Lung (tissue), 12 donors: ENCODE data around the gene IGFN1. TPM values are rescaled to one million over a fixed set of nuclear protein-coding genes. Genes with fewer than 3 reads are reported as not detected.

Experiments used
- ATAC-seq: fragments of 200-7000 bp; cut with Tn5 transposase; one replicate; pipeline ENCODE4 v1.9.1; 2020; ENCODE audit warnings: moderate number of reproducible peaks; ENCODE audit not compliant: insufficient read depth, low FRiP score
- DNase-seq, 3 donors: peaks; one replicate each; pipeline ENCODE4 v3.0.0-alpha.2; 2013 to 2017
- H3K27ac ChIP-seq, 2 donors: one replicate each; pipeline ENCODE4 v1.5.1; 2013; ENCODE audit warnings: mild to moderate bottlenecking in 2 of 2, moderate library complexity in 2 of 2, control low read depth in 1 of 2, inconsistent platforms in 1 of 2, low read depth in 1 of 2, low read length in 1 of 2
- H3K27me3 ChIP-seq, 3 donors: one replicate each; pipeline ENCODE4 v1.5.1; 2013; ENCODE audit warnings: low read length in 2 of 3; ENCODE audit not compliant: control insufficient read depth in 3 of 3, insufficient read depth in 3 of 3
- H3K36me3 ChIP-seq, 4 donors: one replicate each; pipeline ENCODE4 v1.5.1; 2013; ENCODE audit warnings: low read length in 4 of 4, mild to moderate bottlenecking in 1 of 4, moderate library complexity in 1 of 4; ENCODE audit not compliant: control insufficient read depth in 4 of 4, insufficient read depth in 4 of 4
- H3K4me1 ChIP-seq, 5 donors: one replicate each; pipeline ENCODE4 v1.5.1; 2013; ENCODE audit warnings: low read length in 5 of 5, mild to moderate bottlenecking in 2 of 5, moderate library complexity in 1 of 5; ENCODE audit not compliant: control insufficient read depth in 5 of 5, insufficient read depth in 5 of 5
- H3K4me3 ChIP-seq: one replicate; pipeline ENCODE4 v1.5.1; 2013; ENCODE audit warnings: mild to moderate bottlenecking, control low read depth, moderate library complexity
- H3K9ac ChIP-seq, 2 donors: one replicate each; pipeline ENCODE4 v1.5.1; 2013; ENCODE audit warnings: low read length in 2 of 2, control low read depth in 1 of 2; ENCODE audit not compliant: insufficient read depth in 1 of 2
- H3K9me3 ChIP-seq, 4 donors: one replicate each; pipeline ENCODE4 v1.5.1; 2013; ENCODE audit warnings: low read length in 3 of 4, mild to moderate bottlenecking in 1 of 4, moderate library complexity in 1 of 4; ENCODE audit not compliant: control insufficient read depth in 4 of 4, insufficient read depth in 3 of 4
- WGBS, 2 donors: extraction: QIAGEN DNeasy Blood & Tissue Kit; methylation state at CpG; one replicate each; pipeline ENCODE4 v1.1.7; 2013; 5-methylcytosine and 5-hydroxymethylcytosine counted together
- polyA plus RNA-seq, 2 donors: library from polyadenylated mRNA; stranded (reverse); fragments of 200-250 nt; gene quantifications; one replicate each; pipeline ENCODE4 v1.2.1, GENCODE V29; 2013
- total RNA-seq, 2 donors: library from RNA; depleted of rRNA in 1 of 2; stranded (reverse); fragments of >200 nt in 1 of 2; gene quantifications; one replicate each; pipeline ENCODE4 v1.2.1, GENCODE V29; 2014 to 2021
- TF ChIP-seq, protein P1 (sequence below): IDR thresholded peaks from 2 replicates; pipeline ENCODE4 v1.5.1; 2012; ENCODE audit warnings: mild to moderate bottlenecking; ENCODE audit errors: control extremely low read depth, extremely low read depth
- donor health status: control.
- donor health status: control.
- donor health status: Bipolar disorder and iron deficiency.
- donor health status: healthy.
- donor health status: DM: yes; HTN: yes; CAD: no.

IGFN1 gene
- total and polyA plus RNA-seq, 4 donors, result 0.25 to 3.6 (median 1.5) TPM

DNA sequence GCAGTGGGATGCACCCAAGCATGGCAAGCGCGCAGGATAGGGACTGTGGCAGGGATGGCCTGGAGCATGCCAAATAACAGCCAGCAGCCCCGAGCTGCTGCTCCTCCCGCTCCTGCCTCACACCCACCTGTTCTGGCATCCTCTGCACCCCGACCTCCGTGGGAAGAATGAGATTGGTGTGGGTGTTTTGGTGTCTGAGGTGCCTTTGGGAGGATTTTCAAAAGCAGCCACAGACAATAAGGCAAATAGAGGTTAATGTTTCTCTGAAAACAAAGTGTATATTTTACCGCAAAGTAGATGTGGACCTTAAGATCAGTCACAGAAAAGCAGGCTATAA, 35.5 kb downstream of the IGFN1 start:
- ATAC-seq (no peak), DNase-seq (no peak)
- 71 to 79% methylated on average over 7 of the region's 7 CpGs for WGBS, 2 donors
- Histone ChIP-seq H3K4me1 (no peaks in the 10 kb centered on the region), H3K27me3 (no peaks in the 10 kb centered on the region), H3K27ac (no peak overlapping the region), H3K9me3 (peaks cover 0 to 1% (median 0%) of the 10 kb centered on the region in 4 donors), H3K36me3 (no peaks in the 10 kb centered on the region), H3K9ac (no peak overlapping the region), H3K4me3 (no peak overlapping the region)
- TF ChIP-seq, protein P1, sequence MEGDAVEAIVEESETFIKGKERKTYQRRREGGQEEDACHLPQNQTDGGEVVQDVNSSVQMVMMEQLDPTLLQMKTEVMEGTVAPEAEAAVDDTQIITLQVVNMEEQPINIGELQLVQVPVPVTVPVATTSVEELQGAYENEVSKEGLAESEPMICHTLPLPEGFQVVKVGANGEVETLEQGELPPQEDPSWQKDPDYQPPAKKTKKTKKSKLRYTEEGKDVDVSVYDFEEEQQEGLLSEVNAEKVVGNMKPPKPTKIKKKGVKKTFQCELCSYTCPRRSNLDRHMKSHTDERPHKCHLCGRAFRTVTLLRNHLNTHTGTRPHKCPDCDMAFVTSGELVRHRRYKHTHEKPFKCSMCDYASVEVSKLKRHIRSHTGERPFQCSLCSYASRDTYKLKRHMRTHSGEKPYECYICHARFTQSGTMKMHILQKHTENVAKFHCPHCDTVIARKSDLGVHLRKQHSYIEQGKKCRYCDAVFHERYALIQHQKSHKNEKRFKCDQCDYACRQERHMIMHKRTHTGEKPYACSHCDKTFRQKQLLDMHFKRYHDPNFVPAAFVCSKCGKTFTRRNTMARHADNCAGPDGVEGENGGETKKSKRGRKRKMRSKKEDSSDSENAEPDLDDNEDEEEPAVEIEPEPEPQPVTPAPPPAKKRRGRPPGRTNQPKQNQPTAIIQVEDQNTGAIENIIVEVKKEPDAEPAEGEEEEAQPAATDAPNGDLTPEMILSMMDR, result no peak

- no peaks in the 10 kb centered on the region for H3K27me3 ChIP-seq
- H3K9me3 ChIP-seq, result peaks cover 0 to 1% (median 0%) of the 10 kb centered on the region in 4 donors
- H3K27ac ChIP-seq, result no peak overlapping the region
- no peak for DNase-seq
- TF ChIP-seq, protein P1, result no peak
- H3K4me3 ChIP-seq, result no peak overlapping the region
- no peaks in the 10 kb centered on the region for H3K36me3 ChIP-seq
- no peaks in the 10 kb centered on the region for H3K4me1 ChIP-seq
- no peak for ATAC-seq
- WGBS, 2 donors, result 91 to 92% methylated on average over 24 of the region's 24 CpGs
- H3K9ac ChIP-seq, result no peak overlapping the region
Measured at GRCh38 chr1:201226859-201227488, 36.4 kb downstream of the IGFN1 start.

DNA sequence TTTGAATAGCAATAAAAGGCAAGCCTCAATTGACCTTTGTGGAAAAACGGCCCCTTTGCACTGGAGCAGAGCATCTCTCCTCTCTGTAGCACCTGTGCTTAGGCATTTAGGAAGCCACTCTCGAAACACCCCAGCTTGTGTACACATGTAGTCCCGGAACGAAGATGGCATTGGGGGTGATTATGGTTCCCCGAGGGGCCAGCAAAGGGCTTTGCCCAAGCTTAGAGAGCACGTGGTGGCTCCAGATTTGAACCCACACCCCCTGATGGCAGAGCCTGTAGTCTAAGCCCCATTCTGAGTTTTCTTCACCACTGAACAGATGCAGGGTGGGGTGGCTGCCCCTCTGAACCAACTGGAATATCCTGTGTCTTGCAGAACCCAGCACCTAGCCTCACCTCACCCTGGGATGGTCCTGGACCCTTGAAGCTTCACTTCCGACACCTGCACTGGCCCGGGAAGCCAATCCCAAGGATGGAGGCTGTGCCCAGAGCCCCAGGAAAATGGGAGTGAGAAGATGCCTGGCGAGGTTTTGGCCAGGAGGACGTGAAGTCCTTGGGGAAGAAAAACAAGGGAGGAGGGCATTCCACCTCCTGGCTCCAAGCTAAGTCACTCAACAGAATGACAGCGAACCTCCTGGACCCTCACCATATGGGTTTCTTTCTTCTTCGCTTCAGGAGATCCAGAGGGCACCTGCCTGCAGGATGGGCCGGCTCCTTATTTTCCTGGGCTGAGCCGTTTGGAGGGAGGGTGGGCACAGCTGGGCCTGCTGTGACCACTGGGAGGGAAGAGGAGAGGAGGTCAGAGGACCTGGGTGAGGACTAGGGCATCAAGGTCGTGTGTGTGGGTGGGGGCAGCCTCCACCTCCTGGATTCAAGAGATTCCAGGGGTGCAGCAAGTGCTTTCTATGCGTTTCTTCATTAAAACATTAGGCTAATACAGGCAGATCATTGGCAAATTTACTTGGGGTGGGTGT, 37.7 kb downstream of the IGFN1 start:
- H3K9ac ChIP-seq, result no peak overlapping the region
- no peak overlapping the region for H3K4me3 ChIP-seq
- H3K4me1 ChIP-seq, result no peaks in the 10 kb centered on the region
- H3K9me3 ChIP-seq, result peaks cover 0 to 1% (median 0%) of the 10 kb centered on the region in 4 donors
- H3K27me3 ChIP-seq, result no peaks in the 10 kb centered on the region
- TF ChIP-seq, protein P1, result no peak
- ATAC-seq (no peak), DNase-seq (no peak)
- no peak overlapping the region for H3K27ac ChIP-seq
- H3K36me3 ChIP-seq, result no peaks in the 10 kb centered on the region
- WGBS, 2 donors, result 79 to 84% methylated on average over 16 of the region's 16 CpGs
